Osteocyte (in vitro differentiated cells): ENCODE measurements around the gene SENP1. TPM values are rescaled to one million over a fixed set of nuclear protein-coding genes. Genes with fewer than 3 reads are reported as not detected.

Source experiments
- DNase-seq: peaks from one replicate; pipeline ENCODE4 v3.0.0; 2021; ENCODE audit warnings: mixed read lengths; ENCODE audit not compliant: unreplicated experiment; ENCODE audit errors: extremely low spot score
- H3K27ac Mint-ChIP-seq: one replicate; pipeline ENCODE4 v1.8.0; 2021; ENCODE audit warnings: mild to moderate bottlenecking, mixed read lengths; ENCODE audit not compliant: unreplicated experiment
- H3K27me3 Mint-ChIP-seq: one replicate; pipeline ENCODE4 v1.8.0; 2021; ENCODE audit warnings: mixed read lengths; ENCODE audit not compliant: unreplicated experiment
- H3K36me3 Mint-ChIP-seq: one replicate; pipeline ENCODE4 v1.8.0; 2021; ENCODE audit warnings: mixed read lengths; ENCODE audit not compliant: unreplicated experiment
- H3K4me1 Mint-ChIP-seq: one replicate; pipeline ENCODE4 v1.8.0; 2021; ENCODE audit warnings: mixed read lengths; ENCODE audit not compliant: unreplicated experiment
- H3K4me3 Mint-ChIP-seq: one replicate; pipeline ENCODE4 v1.8.0; 2021; ENCODE audit warnings: mild to moderate bottlenecking, moderate library complexity, mixed read lengths; ENCODE audit not compliant: unreplicated experiment
- H3K9me3 Mint-ChIP-seq: one replicate; pipeline ENCODE4 v1.8.0; 2021; ENCODE audit warnings: mixed read lengths; ENCODE audit not compliant: unreplicated experiment
- CTCF ChIP-seq: fragments of 200-600 bp; sonication (generic); IDR thresholded peaks from 2 replicates; pipeline ENCODE4 v1.5.0; 2021; ENCODE audit warnings: antibody characterized with exemption, mild to moderate bottlenecking, moderate library complexity
- total RNA-seq: library from RNA; stranded (reverse); gene quantifications from 2 replicates; pipeline ENCODE4 v1.2.1, GENCODE V29; 2021

Gene SENP1
- total RNA-seq, 1 donor from 2014 or later, result 25.6 TPM

GRCh38 chr12:48070033-48070432, 35.8 kb downstream of the SENP1 start:
- no peak for DNase-seq
- TF ChIP-seq CTCF, result no peak
- Mint-ChIP-seq H3K4me1 (no peaks in the 10 kb centered on the region), H3K27ac (no peak overlapping the region), H3K4me3 (no peak overlapping the region), H3K9me3 (no peaks in the 10 kb centered on the region), H3K36me3 (peaks cover 37% of the 10 kb centered on the region), H3K27me3 (no peaks in the 10 kb centered on the region)

- Mint-ChIP-seq H3K4me1 (no peaks in the 10 kb centered on the region), H3K27me3 (no peaks in the 10 kb centered on the region), H3K27ac (no peak overlapping the region), H3K4me3 (no peak overlapping the region), H3K9me3 (no peaks in the 10 kb centered on the region), H3K36me3 (peaks cover 38% of the 10 kb centered on the region)
- no peak for DNase-seq
- no peak for TF ChIP-seq CTCF
Measured at GRCh38 chr12:48069241-48069640, 36.6 kb downstream of the SENP1 start.

DNA sequence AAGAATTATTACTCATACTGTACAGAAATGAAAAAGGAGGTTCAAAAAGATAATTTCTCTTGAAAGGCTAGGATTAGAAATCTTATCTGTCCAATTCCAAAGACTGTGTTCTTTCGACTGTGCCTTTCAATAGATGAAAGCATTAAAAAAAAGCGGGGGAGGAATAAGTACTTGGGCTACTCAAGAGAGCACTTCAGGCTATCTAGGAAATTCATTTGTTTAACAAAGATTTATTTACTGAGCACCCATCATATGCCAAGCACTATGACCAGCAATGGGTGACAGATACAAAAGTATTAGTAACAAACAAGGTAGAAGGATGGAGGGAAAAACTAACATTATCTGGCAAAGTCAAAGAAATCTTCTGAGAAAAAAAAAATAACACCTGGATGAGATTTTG, 37.4 kb downstream of the SENP1 start:
- H3K9me3 Mint-ChIP-seq, result no peaks in the 10 kb centered on the region

GRCh38 chr12:48067250-48067938, 38.5 kb downstream of the SENP1 start:
- H3K4me1 Mint-ChIP-seq, result no peaks in the 10 kb centered on the region
- no peak for DNase-seq
- no peaks in the 10 kb centered on the region for H3K9me3 Mint-ChIP-seq
- TF ChIP-seq CTCF, result no peak
- no peaks in the 10 kb centered on the region for H3K27me3 Mint-ChIP-seq
- no peak overlapping the region for H3K4me3 Mint-ChIP-seq
- peaks cover 40% of the 10 kb centered on the region for H3K36me3 Mint-ChIP-seq
- no peak overlapping the region for H3K27ac Mint-ChIP-seq

More for the DNA sequence above, 37.4 kb downstream of the SENP1 start:
- no peaks in the 10 kb centered on the region for H3K4me1 Mint-ChIP-seq
- no peak overlapping the region for H3K4me3 Mint-ChIP-seq
- no peak for DNase-seq
- no peak for TF ChIP-seq CTCF
- no peak overlapping the region for H3K27ac Mint-ChIP-seq
- H3K27me3 Mint-ChIP-seq, result no peaks in the 10 kb centered on the region
- peaks cover 40% of the 10 kb centered on the region for H3K36me3 Mint-ChIP-seq

DNA sequence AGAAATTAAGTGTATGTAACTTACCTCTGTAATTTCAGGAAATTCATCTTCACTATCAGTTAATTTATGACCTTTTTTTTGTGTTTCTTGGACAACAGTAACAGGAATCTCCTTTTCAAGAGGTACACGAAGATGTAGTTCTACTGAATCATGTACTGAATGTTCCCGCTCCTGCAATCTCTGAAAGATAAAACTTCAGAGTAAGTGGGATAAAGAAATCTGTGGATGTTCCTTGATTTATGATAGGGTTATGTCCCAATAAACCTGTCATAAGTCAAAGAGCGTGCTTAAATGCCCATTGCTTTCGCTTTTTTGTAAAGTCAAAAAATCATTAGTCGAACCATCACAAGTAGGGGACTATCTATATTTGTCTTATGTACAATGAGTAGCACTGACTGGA, 40.8 kb downstream of the SENP1 start:
- TF ChIP-seq CTCF, result no peak
- peaks cover 47% of the 10 kb centered on the region for H3K36me3 Mint-ChIP-seq
- no peaks in the 10 kb centered on the region for H3K27me3 Mint-ChIP-seq
- no peak overlapping the region for H3K27ac Mint-ChIP-seq
- no peak for DNase-seq
- H3K4me1 Mint-ChIP-seq, result no peaks in the 10 kb centered on the region
- H3K9me3 Mint-ChIP-seq, result peaks cover 6% of the 10 kb centered on the region
- no peak overlapping the region for H3K4me3 Mint-ChIP-seq
